ENCODE measurements around the gene CADM3. TPM values are rescaled to one million over a fixed set of nuclear protein-coding genes. Genes with fewer than 3 reads are reported as not detected.

CADM3 gene
- total RNA-seq, 1 experiment from 2014 or later: 10.1 TPM

GRCh38 chr1:159172614-159173291 is 1.3 kb downstream of the CADM3 start:
- DNase-seq (ENCODE audit: low spot score): peak; percentile 87

GRCh38 chr1:159173320-159173719 is 1.9 kb downstream of the CADM3 start:
- DNase-seq (ENCODE audit: low spot score): no peak

- DNase-seq (ENCODE audit: low spot score): no peak
Measured at GRCh38 chr1:159175571-159175970, 4.2 kb downstream of the CADM3 start.

- DNase-seq (ENCODE audit: low spot score): peak; percentile 69
Measured at GRCh38 chr1:159177272-159177907, 6.0 kb downstream of the CADM3 start.

GRCh38 chr1:159179906-159180305 is 8.5 kb downstream of the CADM3 start:
- DNase-seq (ENCODE audit: low spot score): no peak

GRCh38 chr1:159180516-159180915 is 9.1 kb downstream of the CADM3 start:
- DNase-seq (ENCODE audit: low spot score): no peak

GRCh38 chr1:159181328-159182024 is 10.1 kb downstream of the CADM3 start:
- no peak for DNase-seq (ENCODE audit: low spot score)

- no peak for DNase-seq (ENCODE audit: low spot score)
Measured at GRCh38 chr1:159184201-159184600, 12.8 kb downstream of the CADM3 start.

GRCh38 chr1:159185121-159185520 is 13.7 kb downstream of the CADM3 start:
- DNase-seq (ENCODE audit: low spot score): no peak

GRCh38 chr1:159187033-159187432 is 15.6 kb downstream of the CADM3 start:
- no peak for DNase-seq (ENCODE audit: low spot score)

GRCh38 chr1:159187647-159188374 is 16.4 kb downstream of the CADM3 start:
- no peak for DNase-seq (ENCODE audit: low spot score)

GRCh38 chr1:159188375-159188788 is 17.0 kb downstream of the CADM3 start:
- no peak for DNase-seq (ENCODE audit: low spot score)

- no peak for DNase-seq (ENCODE audit: low spot score)
Measured at GRCh38 chr1:159190441-159190840, 19.0 kb downstream of the CADM3 start.

GRCh38 chr1:159196543-159196942 is 25.1 kb downstream of the CADM3 start:
- DNase-seq (ENCODE audit: low spot score): no peak

GRCh38 chr1:159197561-159198557 is 26.4 kb downstream of the CADM3 start:
- peak; percentile 73 for DNase-seq (ENCODE audit: low spot score)

- DNase-seq (ENCODE audit: low spot score): no peak
Measured at GRCh38 chr1:159199901-159200300, 28.5 kb downstream of the CADM3 start.

- no peak for DNase-seq (ENCODE audit: low spot score)
Measured at GRCh38 chr1:159200769-159201168, 29.4 kb downstream of the CADM3 start.

GRCh38 chr1:159201642-159202041 is 30.2 kb downstream of the CADM3 start:
- DNase-seq (ENCODE audit: low spot score): no peak

- DNase-seq (ENCODE audit: low spot score): no peak
Measured at GRCh38 chr1:159203610-159204009, 32.2 kb downstream of the CADM3 start.

- DNase-seq (ENCODE audit: low spot score): no peak
Measured at GRCh38 chr1:159204161-159205141, 33.0 kb downstream of the CADM3 start, which contains the start of gene ACKR1. Gene ACKR1, plus strand, starts transcription at chr1:159204875. Its CDS starts 85 bp downstream, at chr1:159204960.
